Uterus (tissue), 2 donors: ENCODE data around the gene SMIM41.

Experiments used
- POLR2A ChIP-seq, 2 donors: fragments of 450-650 bp; IDR thresholded peaks; one replicate each; pipeline ENCODE4 v1.6.1; 2016; ENCODE audit warnings: antibody characterized with exemption in 2 of 2, mild to moderate bottlenecking in 1 of 2, moderate library complexity in 1 of 2
- TF ChIP-seq, protein P1 (sequence below), 4 experiments: fragments of 200-600 bp in 2 of 4; fragments of 450-650 bp in 2 of 4; sonication (generic) in 2 of 4; IDR thresholded peaks; one replicate each; pipeline ENCODE4 v1.5.1; 2016 to 2019; ENCODE audit warnings: antibody characterized with exemption in 4 of 4, mild to moderate bottlenecking in 2 of 4, moderate library complexity in 1 of 4

- TF ChIP-seq, protein P1, sequence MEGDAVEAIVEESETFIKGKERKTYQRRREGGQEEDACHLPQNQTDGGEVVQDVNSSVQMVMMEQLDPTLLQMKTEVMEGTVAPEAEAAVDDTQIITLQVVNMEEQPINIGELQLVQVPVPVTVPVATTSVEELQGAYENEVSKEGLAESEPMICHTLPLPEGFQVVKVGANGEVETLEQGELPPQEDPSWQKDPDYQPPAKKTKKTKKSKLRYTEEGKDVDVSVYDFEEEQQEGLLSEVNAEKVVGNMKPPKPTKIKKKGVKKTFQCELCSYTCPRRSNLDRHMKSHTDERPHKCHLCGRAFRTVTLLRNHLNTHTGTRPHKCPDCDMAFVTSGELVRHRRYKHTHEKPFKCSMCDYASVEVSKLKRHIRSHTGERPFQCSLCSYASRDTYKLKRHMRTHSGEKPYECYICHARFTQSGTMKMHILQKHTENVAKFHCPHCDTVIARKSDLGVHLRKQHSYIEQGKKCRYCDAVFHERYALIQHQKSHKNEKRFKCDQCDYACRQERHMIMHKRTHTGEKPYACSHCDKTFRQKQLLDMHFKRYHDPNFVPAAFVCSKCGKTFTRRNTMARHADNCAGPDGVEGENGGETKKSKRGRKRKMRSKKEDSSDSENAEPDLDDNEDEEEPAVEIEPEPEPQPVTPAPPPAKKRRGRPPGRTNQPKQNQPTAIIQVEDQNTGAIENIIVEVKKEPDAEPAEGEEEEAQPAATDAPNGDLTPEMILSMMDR (IDR thresholded peaks at IDR 0.05): peak in 2 of 4 experiments; percentile 12 to 25
- peak; percentile 68 to 74 for TF ChIP-seq POLR2A (IDR thresholded peaks at IDR 0.05)
Measured at GRCh38 chr12:52036587-52037171, 42.8 kb upstream of the SMIM41 start.
